KMS-11 (cell line): ENCODE results near the gene NAA30.

Experiments used
- H2AFZ ChIP-seq: fragments of 200-600 bp; sonication (generic); 2 replicates; pipeline ENCODE4 v1.6.1; 2016; ENCODE audit warnings: antibody characterized with exemption, mixed run types, low read depth
- H3K27ac ChIP-seq: fragments of 200-600 bp; sonication (generic); 2 replicates; pipeline ENCODE4 v1.6.1; 2016; ENCODE audit warnings: mild to moderate bottlenecking, mixed run types
- H3K27me3 ChIP-seq: fragments of 200-600 bp; sonication (generic); 2 replicates; pipeline ENCODE4 v1.6.1; 2017; ENCODE audit warnings: mild to moderate bottlenecking, low read depth, mixed run types, moderate library complexity; ENCODE audit not compliant: insufficient read depth
- H3K36me3 ChIP-seq: fragments of 200-600 bp; sonication (generic); 2 replicates; pipeline ENCODE4 v1.6.1; 2017; ENCODE audit warnings: mild to moderate bottlenecking, mixed run types; ENCODE audit not compliant: insufficient read depth
- H3K4me1 ChIP-seq: fragments of 200-600 bp; sonication (generic); 2 replicates; pipeline ENCODE4 v1.6.1; 2016; ENCODE audit warnings: mild to moderate bottlenecking, low read depth, mixed run types; ENCODE audit not compliant: poor library complexity, severe bottlenecking
- H3K4me2 ChIP-seq: fragments of 200-600 bp; sonication (generic); 2 replicates; pipeline ENCODE4 v1.7.0; 2016; ENCODE audit warnings: mild to moderate bottlenecking, mixed run types
- H3K4me3 ChIP-seq: fragments of 200-600 bp; sonication (generic); IDR thresholded peaks from 2 replicates; pipeline ENCODE4 v1.6.1; 2017; ENCODE audit warnings: low read depth, low read length, mixed read lengths; ENCODE audit not compliant: insufficient read depth
- H3K79me2 ChIP-seq: fragments of 200-600 bp; sonication (generic); 2 replicates; pipeline ENCODE4 v1.6.1; 2016; ENCODE audit warnings: low read depth, mixed run types; ENCODE audit not compliant: insufficient read depth
- H3K9ac ChIP-seq: fragments of 200-600 bp; sonication (generic); 2 replicates; pipeline ENCODE4 v1.6.1; 2016; ENCODE audit warnings: mild to moderate bottlenecking, mixed run types
- H4K20me1 ChIP-seq: fragments of 200-600 bp; sonication (generic); 2 replicates; pipeline ENCODE4 v1.6.1; 2016; ENCODE audit warnings: mild to moderate bottlenecking, mixed run types; ENCODE audit not compliant: insufficient read depth
- CTCF ChIP-seq: fragments of 200-600 bp; sonication (generic); conservative IDR thresholded peaks from 2 replicates; pipeline ENCODE4 v1.6.1; 2017; ENCODE audit warnings: low read depth, mild to moderate bottlenecking, antibody characterized with exemption, low read length, moderate library complexity, mixed read lengths

The NAA30 gene

DNA sequence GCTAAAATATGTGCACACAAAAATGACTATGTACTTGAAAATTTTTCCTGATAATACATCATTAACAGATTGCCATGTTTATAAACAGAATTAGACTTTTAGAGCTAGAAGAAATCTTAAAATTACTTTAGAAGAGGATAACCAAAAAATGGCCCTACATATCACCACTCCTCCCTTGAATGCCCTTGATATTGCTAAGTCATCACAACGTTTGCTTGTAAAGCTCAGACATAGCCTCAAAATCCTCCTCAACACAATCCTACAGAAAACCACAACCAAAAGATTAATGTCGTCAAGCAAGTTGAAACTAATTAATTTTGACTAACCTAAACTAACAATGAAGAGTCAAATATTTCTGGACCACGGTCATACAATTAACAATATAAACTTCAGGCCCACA is 19.4 kb upstream of the NAA30 start:
- peaks cover 29% of the 10 kb centered on the region for H3K4me1 ChIP-seq
- no peak for TF ChIP-seq CTCF
- H3K27me3 ChIP-seq = no peaks in the 10 kb centered on the region
- H2AFZ ChIP-seq = no peak overlapping the region
- no peaks in the 10 kb centered on the region for H4K20me1 ChIP-seq
- no peaks in the 10 kb centered on the region for H3K79me2 ChIP-seq
- no peak overlapping the region for H3K9ac ChIP-seq
- no peaks in the 10 kb centered on the region for H3K36me3 ChIP-seq
- peak overlapping the region; percentile 42; the same call in 1 of the 2 replicates for H3K4me2 ChIP-seq
- no peak overlapping the region for H3K4me3 ChIP-seq
- H3K27ac ChIP-seq = peak overlapping the region; percentile 26; the same call in 1 of the 2 replicates

DNA sequence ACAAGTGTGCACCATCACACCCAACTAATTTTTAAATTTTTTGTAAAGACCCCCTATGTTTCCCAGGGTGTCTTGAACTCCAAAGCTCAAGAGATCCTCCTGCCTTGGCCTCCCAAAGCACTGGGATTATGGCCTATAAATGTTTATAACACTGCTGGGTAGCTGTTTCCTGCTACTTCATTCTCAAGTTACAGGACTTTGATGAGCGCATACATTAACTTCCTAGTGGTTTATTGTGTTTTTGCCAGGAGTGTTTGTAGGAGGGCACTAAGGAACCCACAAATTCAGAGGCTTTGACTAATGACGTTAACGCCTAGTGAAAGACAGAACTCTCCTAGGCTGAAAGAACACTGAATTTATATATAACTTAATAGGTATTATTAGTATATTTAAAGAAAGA is 15.2 kb upstream of the NAA30 start:
- Histone ChIP-seq H3K4me3 (no peak overlapping the region), H3K4me1 (peaks cover 17% of the 10 kb centered on the region), H3K9ac (no peak overlapping the region), H3K27me3 (no peaks in the 10 kb centered on the region), H2AFZ (no peak overlapping the region), H3K36me3 (no peaks in the 10 kb centered on the region), H3K27ac (no peak overlapping the region), H4K20me1 (no peaks in the 10 kb centered on the region), H3K4me2 (no peak overlapping the region), H3K79me2 (no peaks in the 10 kb centered on the region)
- no peak for TF ChIP-seq CTCF

DNA sequence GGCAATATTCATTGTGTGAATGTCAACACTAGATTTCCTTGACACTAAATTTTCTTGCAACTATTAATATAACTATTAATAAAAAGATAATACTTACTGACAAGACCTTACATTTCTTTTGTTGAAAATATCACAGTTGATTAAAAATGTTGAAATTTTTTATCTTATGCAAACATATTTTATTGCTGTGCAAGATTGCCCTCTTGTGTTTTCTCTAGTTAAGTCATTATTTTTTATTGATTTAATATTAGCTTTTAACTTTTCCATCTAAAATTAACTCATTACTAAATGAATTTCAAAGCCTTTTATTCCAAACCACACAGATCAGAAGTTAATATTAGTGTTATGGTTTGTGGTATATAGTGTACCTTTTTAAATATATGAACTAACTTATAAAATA is 11.7 kb upstream of the NAA30 start:
- H3K9ac ChIP-seq = no peak overlapping the region
- H3K4me1 ChIP-seq = no peaks in the 10 kb centered on the region
- no peaks in the 10 kb centered on the region for H3K36me3 ChIP-seq
- no peaks in the 10 kb centered on the region for H3K79me2 ChIP-seq
- H2AFZ ChIP-seq = no peak overlapping the region
- H3K27ac ChIP-seq = no peak overlapping the region
- no peaks in the 10 kb centered on the region for H4K20me1 ChIP-seq
- H3K4me3 ChIP-seq = no peak overlapping the region
- H3K4me2 ChIP-seq = no peak overlapping the region
- no peaks in the 10 kb centered on the region for H3K27me3 ChIP-seq
- TF ChIP-seq CTCF = no peak

GRCh38 chr14:57380935-57381334 is 9.5 kb upstream of the NAA30 start:
- H3K27me3 ChIP-seq = no peaks in the 10 kb centered on the region
- H3K4me2 ChIP-seq = no peak overlapping the region
- no peak overlapping the region for H3K27ac ChIP-seq
- H2AFZ ChIP-seq = no peak overlapping the region
- H3K4me3 ChIP-seq = no peak overlapping the region
- no peak for TF ChIP-seq CTCF
- H3K36me3 ChIP-seq = no peaks in the 10 kb centered on the region
- H3K79me2 ChIP-seq = no peaks in the 10 kb centered on the region
- H3K4me1 ChIP-seq = no peaks in the 10 kb centered on the region
- H4K20me1 ChIP-seq = no peaks in the 10 kb centered on the region
- no peak overlapping the region for H3K9ac ChIP-seq
